ENCODE results near the gene TMC2.
"Not testable (repeated sequence)": the region's sequence is repeated elsewhere in the genome, so short reads cannot be mapped to it uniquely, and the experiment has no call there.

TMC2 gene, protein sequence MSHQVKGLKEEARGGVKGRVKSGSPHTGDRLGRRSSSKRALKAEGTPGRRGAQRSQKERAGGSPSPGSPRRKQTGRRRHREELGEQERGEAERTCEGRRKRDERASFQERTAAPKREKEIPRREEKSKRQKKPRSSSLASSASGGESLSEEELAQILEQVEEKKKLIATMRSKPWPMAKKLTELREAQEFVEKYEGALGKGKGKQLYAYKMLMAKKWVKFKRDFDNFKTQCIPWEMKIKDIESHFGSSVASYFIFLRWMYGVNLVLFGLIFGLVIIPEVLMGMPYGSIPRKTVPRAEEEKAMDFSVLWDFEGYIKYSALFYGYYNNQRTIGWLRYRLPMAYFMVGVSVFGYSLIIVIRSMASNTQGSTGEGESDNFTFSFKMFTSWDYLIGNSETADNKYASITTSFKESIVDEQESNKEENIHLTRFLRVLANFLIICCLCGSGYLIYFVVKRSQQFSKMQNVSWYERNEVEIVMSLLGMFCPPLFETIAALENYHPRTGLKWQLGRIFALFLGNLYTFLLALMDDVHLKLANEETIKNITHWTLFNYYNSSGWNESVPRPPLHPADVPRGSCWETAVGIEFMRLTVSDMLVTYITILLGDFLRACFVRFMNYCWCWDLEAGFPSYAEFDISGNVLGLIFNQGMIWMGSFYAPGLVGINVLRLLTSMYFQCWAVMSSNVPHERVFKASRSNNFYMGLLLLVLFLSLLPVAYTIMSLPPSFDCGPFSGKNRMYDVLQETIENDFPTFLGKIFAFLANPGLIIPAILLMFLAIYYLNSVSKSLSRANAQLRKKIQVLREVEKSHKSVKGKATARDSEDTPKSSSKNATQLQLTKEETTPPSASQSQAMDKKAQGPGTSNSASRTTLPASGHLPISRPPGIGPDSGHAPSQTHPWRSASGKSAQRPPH

DNA sequence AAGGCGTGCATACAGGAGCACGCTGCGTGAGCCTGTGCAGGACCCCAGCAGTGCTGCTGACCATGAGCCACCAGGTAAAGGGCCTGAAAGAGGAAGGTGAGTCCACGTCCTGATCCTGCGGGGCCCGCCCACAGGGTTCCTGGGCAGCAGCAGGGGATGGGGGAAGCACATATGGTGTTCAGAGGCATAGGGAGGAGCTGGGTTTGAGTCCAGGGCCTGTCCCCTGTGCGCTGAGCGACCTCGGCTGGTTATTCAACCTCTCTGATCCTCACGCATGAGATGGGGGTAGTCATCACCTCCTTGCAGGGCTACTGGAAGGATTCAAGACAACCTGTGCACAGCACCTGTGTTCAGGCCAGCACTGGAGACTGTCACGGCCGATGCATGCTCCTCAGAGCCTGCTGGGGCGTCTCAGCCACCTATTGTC is at the start of gene TMC2:
TMC2 (plus strand) TSS at position 14 of the 427 bp plus-strand sequence; CDS start at position 63, 49 bp downstream.
- no peak for DNase-seq (ENCODE audit: low read depth)
- TF ChIP-seq, protein P1, sequence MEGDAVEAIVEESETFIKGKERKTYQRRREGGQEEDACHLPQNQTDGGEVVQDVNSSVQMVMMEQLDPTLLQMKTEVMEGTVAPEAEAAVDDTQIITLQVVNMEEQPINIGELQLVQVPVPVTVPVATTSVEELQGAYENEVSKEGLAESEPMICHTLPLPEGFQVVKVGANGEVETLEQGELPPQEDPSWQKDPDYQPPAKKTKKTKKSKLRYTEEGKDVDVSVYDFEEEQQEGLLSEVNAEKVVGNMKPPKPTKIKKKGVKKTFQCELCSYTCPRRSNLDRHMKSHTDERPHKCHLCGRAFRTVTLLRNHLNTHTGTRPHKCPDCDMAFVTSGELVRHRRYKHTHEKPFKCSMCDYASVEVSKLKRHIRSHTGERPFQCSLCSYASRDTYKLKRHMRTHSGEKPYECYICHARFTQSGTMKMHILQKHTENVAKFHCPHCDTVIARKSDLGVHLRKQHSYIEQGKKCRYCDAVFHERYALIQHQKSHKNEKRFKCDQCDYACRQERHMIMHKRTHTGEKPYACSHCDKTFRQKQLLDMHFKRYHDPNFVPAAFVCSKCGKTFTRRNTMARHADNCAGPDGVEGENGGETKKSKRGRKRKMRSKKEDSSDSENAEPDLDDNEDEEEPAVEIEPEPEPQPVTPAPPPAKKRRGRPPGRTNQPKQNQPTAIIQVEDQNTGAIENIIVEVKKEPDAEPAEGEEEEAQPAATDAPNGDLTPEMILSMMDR (IDR thresholded peaks at IDR 0.05; ENCODE audit: control insufficient read depth, extremely low read depth, insufficient read depth) = no peak
- no peak within 1 kb of the TSS for H3K4me3 ChIP-seq (ENCODE audit: low read depth, low read length)

DNA sequence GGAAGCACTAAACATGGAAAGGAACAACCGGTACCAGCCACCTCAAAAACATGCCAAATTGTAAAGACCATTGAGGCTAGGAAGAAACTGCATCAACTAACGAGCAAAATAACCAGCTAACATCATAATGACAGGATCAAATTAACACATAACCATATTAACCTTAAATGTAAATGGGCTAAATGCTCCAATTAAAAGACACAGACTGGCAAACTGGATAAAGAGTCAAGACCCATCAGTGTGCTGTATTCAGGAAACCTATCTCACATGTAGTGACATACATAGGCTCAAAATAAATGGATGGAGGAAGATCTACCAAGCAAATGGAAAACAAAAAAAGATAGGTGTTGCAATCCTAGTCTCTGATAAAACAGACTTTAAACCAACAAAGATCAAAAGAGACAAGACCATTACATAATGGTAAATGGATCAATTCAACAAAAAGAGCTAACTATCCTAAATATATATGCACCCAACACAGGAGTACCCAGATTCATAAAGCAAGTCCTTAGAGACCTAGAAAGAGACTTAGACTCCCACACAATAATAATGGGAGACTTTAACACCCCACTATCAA is 33.5 kb upstream of the TMC2 start:
- DNase-seq (ENCODE audit: low read depth) = not testable (repeated sequence)

DNA sequence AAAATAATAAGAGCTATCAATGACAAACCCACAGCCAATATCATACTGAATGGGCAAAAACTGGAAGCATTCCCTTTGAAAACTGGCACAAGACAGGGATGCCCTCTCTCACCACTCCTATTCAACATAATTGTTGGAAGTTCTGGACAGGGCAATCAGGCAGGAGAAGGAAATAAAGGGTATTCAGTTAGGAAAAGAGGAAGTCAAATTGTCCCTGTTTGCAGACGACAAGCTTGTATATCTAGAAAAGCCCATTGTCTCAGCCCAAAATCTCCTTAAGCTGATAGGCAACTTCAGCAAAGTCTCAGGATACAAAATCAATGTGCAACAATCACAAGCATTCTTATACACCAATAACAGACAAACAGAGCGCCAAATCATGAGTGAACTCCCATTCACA is 31.6 kb upstream of the TMC2 start:
- H3K4me3 ChIP-seq (ENCODE audit: low read depth, low read length); DNase-seq (ENCODE audit: low read depth): not testable (repeated sequence)

More for the DNA sequence above, 33.5 kb upstream of the TMC2 start:
- not testable (repeated sequence) for H3K4me3 ChIP-seq (ENCODE audit: low read depth, low read length)

DNA sequence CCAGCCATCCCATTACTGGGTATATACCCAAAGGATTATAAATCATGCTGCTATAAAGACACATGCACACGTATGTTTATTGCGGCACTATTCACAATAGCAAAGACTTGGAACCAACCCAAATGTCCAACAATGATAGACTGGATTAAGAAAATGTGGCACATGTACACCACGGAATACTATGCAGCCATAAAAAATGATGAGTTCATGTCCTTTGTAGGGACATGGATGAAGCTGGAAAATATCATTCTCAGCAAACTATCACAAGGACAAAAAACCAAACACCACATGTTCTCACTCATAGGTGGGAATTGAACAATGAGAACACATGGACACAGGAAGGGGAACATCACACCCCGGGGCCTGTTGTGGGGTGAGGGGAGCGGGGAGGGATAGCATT is 29.9 kb upstream of the TMC2 start:
- not testable (repeated sequence) for DNase-seq (ENCODE audit: low read depth); H3K4me3 ChIP-seq (ENCODE audit: low read depth, low read length)

DNA sequence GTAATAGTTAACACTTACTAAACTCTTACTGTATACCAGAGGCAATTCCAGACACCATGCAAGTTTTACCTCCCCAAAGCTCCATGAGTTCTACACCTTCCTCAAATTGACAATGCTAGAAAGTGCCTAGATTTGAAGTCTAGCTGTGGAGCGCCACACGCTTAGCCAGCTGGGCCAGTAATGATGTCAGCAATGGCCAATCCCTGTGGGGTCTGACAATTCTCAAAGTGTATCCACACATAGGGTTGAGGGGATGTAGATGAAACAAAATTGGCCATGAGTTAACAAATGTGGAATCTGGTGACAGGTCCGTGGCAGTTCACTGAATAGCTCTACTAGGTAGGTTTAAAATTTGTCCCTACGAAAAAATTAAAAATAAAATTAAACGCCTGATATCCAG is 28.9 kb upstream of the TMC2 start:
- TF ChIP-seq, protein P1 (IDR thresholded peaks at IDR 0.05; ENCODE audit: control insufficient read depth, extremely low read depth, insufficient read depth) = no peak
- no peak for DNase-seq (ENCODE audit: low read depth)
- H3K4me3 ChIP-seq (ENCODE audit: low read depth, low read length) = peak overlapping the region; percentile 80

DNA sequence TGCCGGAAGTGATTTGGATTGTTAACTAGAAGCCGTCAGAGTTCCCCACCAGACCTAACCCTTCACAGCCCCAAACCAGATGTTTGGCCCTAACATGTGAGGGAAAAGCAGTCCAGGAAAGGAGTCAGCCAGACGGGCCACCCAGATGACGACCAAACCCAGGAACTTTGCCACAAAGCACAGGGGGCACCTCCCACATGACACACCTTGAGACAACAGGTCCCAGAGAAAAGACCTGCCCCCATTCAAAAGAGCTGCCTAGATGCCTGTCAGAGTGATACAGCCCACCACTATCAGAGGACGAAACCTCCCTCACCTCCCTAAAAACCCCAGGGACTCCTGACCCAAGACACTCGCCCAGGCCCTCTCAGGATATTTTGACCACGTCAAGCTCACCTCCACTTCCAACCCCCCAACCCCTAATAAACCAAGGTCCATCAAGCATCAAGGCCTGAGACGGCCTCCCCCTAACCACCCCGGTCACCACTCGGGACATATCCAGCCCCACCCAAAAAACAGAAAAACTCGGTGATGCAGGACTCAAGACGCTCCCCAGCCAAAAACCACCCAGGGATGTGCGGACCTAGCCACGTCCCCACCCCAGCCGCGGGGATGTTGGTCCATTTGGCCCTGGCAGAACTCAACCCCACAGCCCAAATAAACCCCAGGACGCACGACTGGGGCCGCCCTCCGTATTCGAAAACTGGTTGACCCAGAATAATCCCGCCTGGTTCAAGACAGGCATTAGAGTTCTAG is 28.3 kb upstream of the TMC2 start:
- TF ChIP-seq, protein P1 (IDR thresholded peaks at IDR 0.05; ENCODE audit: control insufficient read depth, extremely low read depth, insufficient read depth) = no peak
- DNase-seq (ENCODE audit: low read depth) = no peak
- H3K4me3 ChIP-seq (ENCODE audit: low read depth, low read length) = peak overlapping the region; percentile 80

DNA sequence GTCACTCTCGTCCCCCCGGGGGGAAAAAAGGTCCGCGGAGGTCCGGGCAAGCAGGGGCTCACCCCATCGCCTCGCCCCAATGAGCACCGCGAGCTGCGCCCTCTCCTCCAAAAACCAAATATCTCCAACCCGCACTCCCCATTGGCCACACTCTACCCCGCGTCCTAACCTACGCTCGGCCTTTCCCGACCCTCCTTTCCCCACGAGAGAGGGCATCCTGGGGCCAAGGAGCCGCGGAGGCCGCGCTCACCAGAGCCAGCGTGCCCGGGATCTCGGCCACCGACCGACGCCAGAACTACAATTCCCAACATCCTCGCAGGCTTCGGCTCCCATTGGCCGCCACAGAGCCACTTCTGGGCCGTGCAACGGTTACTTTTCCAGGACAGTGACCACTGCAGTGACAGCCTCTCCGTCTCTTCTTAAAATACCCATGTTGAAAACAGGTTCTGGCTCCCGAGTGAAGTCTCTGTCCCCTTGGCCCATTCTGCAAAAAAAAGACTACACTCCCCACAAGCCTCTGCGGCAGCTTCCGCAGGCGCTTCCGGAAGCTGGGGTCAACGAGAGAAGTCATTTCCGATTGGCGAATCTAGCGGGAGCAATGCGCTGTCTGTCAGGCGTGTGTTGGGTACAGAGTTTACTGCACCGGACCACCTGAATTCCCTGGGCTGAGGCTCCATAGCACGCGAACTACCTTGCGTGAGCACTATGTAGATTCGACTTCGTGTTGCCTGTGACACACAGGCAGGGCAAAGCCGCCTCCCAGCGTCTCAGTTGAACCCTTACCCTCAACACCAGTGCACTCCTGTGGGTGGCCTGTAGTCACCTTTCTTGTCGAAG is 27.5 kb upstream of the TMC2 start, which contains the start of gene ZNF343:
ZNF343 (minus strand) TSS at position 285 of the 837 bp plus-strand sequence. CDS start 15,020 bp downstream, outside the sequence.
- peak within 1 kb of the TSS; percentile 80 for H3K4me3 ChIP-seq (ENCODE audit: low read depth, low read length)
- TF ChIP-seq, protein P1 (IDR thresholded peaks at IDR 0.05; ENCODE audit: control insufficient read depth, extremely low read depth, insufficient read depth) = no peak
- peak; percentile 44 for DNase-seq (ENCODE audit: low read depth)
